Neural cell (in vitro differentiated cells): ENCODE measurements around the gene AQP6. TPM values are rescaled to one million over a fixed set of nuclear protein-coding genes. Genes with fewer than 3 reads are reported as not detected.

Experiments
- H2AFZ ChIP-seq: fragments of 200-600, 300-800 bp; sonication (generic), shearing (Covaris generic); 2 replicates; pipeline ENCODE4 v1.6.0; 2014; ENCODE audit warnings: low read depth, mild to moderate bottlenecking, antibody characterized with exemption, low read length, moderate library complexity
- H3F3A ChIP-seq: fragments of 200-600 bp; shearing (Covaris generic); 2 replicates; pipeline ENCODE4 v1.6.1; 2016; ENCODE audit warnings: mild to moderate bottlenecking, moderate library complexity, mixed read lengths, antibody characterized with exemption, low read length; ENCODE audit not compliant: insufficient read depth, poor library complexity, severe bottlenecking
- H3K27ac ChIP-seq: fragments of 200-600, 300-800 bp; sonication (generic), shearing (Covaris generic); 2 replicates; pipeline ENCODE4 v1.5.1; 2014; ENCODE audit warnings: mild to moderate bottlenecking, low read length, moderate library complexity
- H3K27me3 ChIP-seq: fragments of 300-800, 200-600 bp; sonication (generic), shearing (Covaris generic); 2 replicates; pipeline ENCODE4 v1.6.0; 2014; ENCODE audit warnings: mild to moderate bottlenecking, low read depth, low read length, moderate library complexity; ENCODE audit not compliant: insufficient read depth
- H3K36me3 ChIP-seq: fragments of 300-800, 200-600 bp; sonication (generic), shearing (Covaris generic); 2 replicates; pipeline ENCODE4 v1.5.1; 2014; ENCODE audit warnings: mild to moderate bottlenecking, antibody characterized with exemption, low read length, moderate library complexity; ENCODE audit not compliant: insufficient read depth
- H3K4me2 ChIP-seq: fragments of 300-800, 200-600 bp; sonication (generic), shearing (Covaris generic); 2 replicates; pipeline ENCODE4 v1.6.0; 2014; ENCODE audit warnings: mild to moderate bottlenecking, low read length
- H3K4me3 ChIP-seq: fragments of 300-800, 200-600 bp; sonication (generic), shearing (Covaris generic); 2 replicates; pipeline ENCODE4 v1.5.1; 2014; ENCODE audit warnings: mild to moderate bottlenecking, low read length, moderate library complexity
- H3K79me2 ChIP-seq: fragments of 200-600 bp; shearing (Covaris generic); replicated peaks from 2 replicates; pipeline ENCODE4 v1.6.0; 2014; ENCODE audit warnings: mild to moderate bottlenecking, low read length, moderate library complexity; ENCODE audit not compliant: insufficient read depth
- H3K9ac ChIP-seq: fragments of 300-800, 200-600 bp; sonication (generic), shearing (Covaris generic); 2 replicates; pipeline ENCODE4 v1.6.1; 2016; ENCODE audit warnings: mild to moderate bottlenecking, low read length, mixed read lengths
- H3K9me2 ChIP-seq: fragments of 200-600 bp; shearing (Covaris generic); 2 replicates; pipeline ENCODE4 v1.6.1; 2016; ENCODE audit warnings: mild to moderate bottlenecking, low read length, mixed read lengths; ENCODE audit not compliant: insufficient read depth
- H3K9me3 ChIP-seq: fragments of 200-600, 300-800 bp; sonication (generic), shearing (Covaris generic); 2 replicates; pipeline ENCODE4 v1.6.1; 2016; ENCODE audit warnings: mild to moderate bottlenecking, mixed run types, low read length, moderate library complexity, mixed read lengths
- H4K20me1 ChIP-seq: fragments of 200-600 bp; shearing (Covaris generic); 2 replicates; pipeline ENCODE4 v1.6.1; 2016; ENCODE audit warnings: mild to moderate bottlenecking, mixed run types; ENCODE audit not compliant: insufficient read depth
- EP300 ChIP-seq: fragments of 450-650 bp; conservative IDR thresholded peaks from 2 replicates; pipeline ENCODE4 v1.6.1; 2014; ENCODE audit warnings: antibody characterized with exemption, mild to moderate bottlenecking, moderate library complexity; ENCODE audit not compliant: poor library complexity, severe bottlenecking
- EZH2 ChIP-seq: fragments of 200-600, 300-800 bp; shearing (Covaris generic), sonication (generic); IDR thresholded peaks from 2 replicates; pipeline ENCODE4 v1.6.1; 2014; ENCODE audit warnings: antibody characterized with exemption, low read length, borderline replicate concordance, mild to moderate bottlenecking; ENCODE audit not compliant: insufficient read depth, poor library complexity, severe bottlenecking
- MXI1 ChIP-seq: fragments of 450-650 bp; conservative IDR thresholded peaks from 2 replicates; pipeline ENCODE4 v1.6.1; 2014; ENCODE audit warnings: antibody characterized with exemption, mild to moderate bottlenecking; ENCODE audit not compliant: poor library complexity, severe bottlenecking
- POLR2AphosphoS5 ChIP-seq: IDR thresholded peaks from 2 replicates; pipeline ENCODE4 v1.6.1; 2012
- RAD21 ChIP-seq: fragments of 450-650 bp; conservative IDR thresholded peaks from 2 replicates; pipeline ENCODE4 v1.6.1; 2014; ENCODE audit warnings: antibody characterized with exemption, mild to moderate bottlenecking, moderate library complexity
- SMC3 ChIP-seq: fragments of 450-650 bp; conservative IDR thresholded peaks from 2 replicates; pipeline ENCODE4 v1.6.1; 2014; ENCODE audit warnings: antibody characterized with exemption, mild to moderate bottlenecking, moderate library complexity; ENCODE audit not compliant: poor library complexity
- TAF1 ChIP-seq: IDR thresholded peaks from 2 replicates; pipeline ENCODE4 v1.6.1; 2012; ENCODE audit warnings: low read depth
- polyA plus RNA-seq: library from polyadenylated mRNA; depleted of rRNA; stranded (reverse); fragments of >200 nt; gene quantifications from 2 replicates; pipeline ENCODE4 v1.2.3, GENCODE V29; 2014
- TF ChIP-seq, protein P1 (sequence below): fragments of 450-650 bp; IDR thresholded peaks from 2 replicates; pipeline ENCODE4 v1.5.1; 2014; ENCODE audit warnings: antibody characterized with exemption, mild to moderate bottlenecking, moderate library complexity; ENCODE audit not compliant: poor library complexity, severe bottlenecking
- TF ChIP-seq, protein P2 (sequence below): IDR thresholded peaks from 2 replicates; pipeline ENCODE4 v1.6.1; 2012; ENCODE audit warnings: borderline replicate concordance

Gene AQP6
- polyA plus RNA-seq, 1 donor from 2014 or later = not detected

DNA sequence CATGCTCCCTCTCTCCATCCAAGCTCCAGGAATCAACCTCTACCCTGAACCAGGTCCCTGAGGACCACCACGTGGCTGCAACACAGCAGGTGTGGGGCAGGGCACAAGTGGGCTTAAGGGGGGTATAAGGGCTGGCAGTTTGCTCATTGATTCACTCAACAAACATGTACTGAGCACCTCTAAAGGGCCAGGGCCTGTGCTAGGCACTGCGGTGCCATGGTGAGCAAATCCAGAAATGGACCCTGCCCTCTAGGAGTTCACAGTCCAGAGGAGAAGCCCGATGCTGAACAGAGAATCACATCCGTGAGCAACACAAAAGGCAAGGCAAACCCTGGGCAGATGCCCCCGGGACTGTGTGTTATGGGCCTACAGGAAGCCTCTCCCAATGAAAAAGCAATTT lies 28.7 kb upstream of the AQP6 start:
- Histone ChIP-seq H4K20me1 (no peaks in the 10 kb centered on the region), H3K79me2 (no peaks in the 10 kb centered on the region), H3F3A (no peaks in the 10 kb centered on the region), H3K4me3 (no peak overlapping the region), H3K9ac (no peak overlapping the region), H3K27ac (no peak overlapping the region), H3K9me2 (no peaks in the 10 kb centered on the region), H3K36me3 (no peaks in the 10 kb centered on the region), H2AFZ (no peak overlapping the region), H3K27me3 (no peaks in the 10 kb centered on the region), H3K4me2 (no peak overlapping the region), H3K9me3 (no peaks in the 10 kb centered on the region)
- TF ChIP-seq, protein P1, sequence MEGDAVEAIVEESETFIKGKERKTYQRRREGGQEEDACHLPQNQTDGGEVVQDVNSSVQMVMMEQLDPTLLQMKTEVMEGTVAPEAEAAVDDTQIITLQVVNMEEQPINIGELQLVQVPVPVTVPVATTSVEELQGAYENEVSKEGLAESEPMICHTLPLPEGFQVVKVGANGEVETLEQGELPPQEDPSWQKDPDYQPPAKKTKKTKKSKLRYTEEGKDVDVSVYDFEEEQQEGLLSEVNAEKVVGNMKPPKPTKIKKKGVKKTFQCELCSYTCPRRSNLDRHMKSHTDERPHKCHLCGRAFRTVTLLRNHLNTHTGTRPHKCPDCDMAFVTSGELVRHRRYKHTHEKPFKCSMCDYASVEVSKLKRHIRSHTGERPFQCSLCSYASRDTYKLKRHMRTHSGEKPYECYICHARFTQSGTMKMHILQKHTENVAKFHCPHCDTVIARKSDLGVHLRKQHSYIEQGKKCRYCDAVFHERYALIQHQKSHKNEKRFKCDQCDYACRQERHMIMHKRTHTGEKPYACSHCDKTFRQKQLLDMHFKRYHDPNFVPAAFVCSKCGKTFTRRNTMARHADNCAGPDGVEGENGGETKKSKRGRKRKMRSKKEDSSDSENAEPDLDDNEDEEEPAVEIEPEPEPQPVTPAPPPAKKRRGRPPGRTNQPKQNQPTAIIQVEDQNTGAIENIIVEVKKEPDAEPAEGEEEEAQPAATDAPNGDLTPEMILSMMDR = no peak

- H3K27me3 ChIP-seq = no peaks in the 10 kb centered on the region
- H3K9ac ChIP-seq = no peak overlapping the region
- no peaks in the 10 kb centered on the region for H3K9me3 ChIP-seq
- no peak overlapping the region for H2AFZ ChIP-seq
- no peaks in the 10 kb centered on the region for H3K9me2 ChIP-seq
- H3K4me3 ChIP-seq = no peak overlapping the region
- TF ChIP-seq, protein P1 = no peak
- no peak for TF ChIP-seq EP300
- TF ChIP-seq, protein P2, sequence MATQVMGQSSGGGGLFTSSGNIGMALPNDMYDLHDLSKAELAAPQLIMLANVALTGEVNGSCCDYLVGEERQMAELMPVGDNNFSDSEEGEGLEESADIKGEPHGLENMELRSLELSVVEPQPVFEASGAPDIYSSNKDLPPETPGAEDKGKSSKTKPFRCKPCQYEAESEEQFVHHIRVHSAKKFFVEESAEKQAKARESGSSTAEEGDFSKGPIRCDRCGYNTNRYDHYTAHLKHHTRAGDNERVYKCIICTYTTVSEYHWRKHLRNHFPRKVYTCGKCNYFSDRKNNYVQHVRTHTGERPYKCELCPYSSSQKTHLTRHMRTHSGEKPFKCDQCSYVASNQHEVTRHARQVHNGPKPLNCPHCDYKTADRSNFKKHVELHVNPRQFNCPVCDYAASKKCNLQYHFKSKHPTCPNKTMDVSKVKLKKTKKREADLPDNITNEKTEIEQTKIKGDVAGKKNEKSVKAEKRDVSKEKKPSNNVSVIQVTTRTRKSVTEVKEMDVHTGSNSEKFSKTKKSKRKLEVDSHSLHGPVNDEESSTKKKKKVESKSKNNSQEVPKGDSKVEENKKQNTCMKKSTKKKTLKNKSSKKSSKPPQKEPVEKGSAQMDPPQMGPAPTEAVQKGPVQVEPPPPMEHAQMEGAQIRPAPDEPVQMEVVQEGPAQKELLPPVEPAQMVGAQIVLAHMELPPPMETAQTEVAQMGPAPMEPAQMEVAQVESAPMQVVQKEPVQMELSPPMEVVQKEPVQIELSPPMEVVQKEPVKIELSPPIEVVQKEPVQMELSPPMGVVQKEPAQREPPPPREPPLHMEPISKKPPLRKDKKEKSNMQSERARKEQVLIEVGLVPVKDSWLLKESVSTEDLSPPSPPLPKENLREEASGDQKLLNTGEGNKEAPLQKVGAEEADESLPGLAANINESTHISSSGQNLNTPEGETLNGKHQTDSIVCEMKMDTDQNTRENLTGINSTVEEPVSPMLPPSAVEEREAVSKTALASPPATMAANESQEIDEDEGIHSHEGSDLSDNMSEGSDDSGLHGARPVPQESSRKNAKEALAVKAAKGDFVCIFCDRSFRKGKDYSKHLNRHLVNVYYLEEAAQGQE = no peak
- no peak for TF ChIP-seq MXI1
- TF ChIP-seq EZH2 = no peak
- no peak for TF ChIP-seq SMC3
- no peak for TF ChIP-seq RAD21
- TF ChIP-seq TAF1 = no peak
- TF ChIP-seq POLR2AphosphoS5 = no peak
- H3K4me2 ChIP-seq = no peak overlapping the region
- H4K20me1 ChIP-seq = no peaks in the 10 kb centered on the region
- no peaks in the 10 kb centered on the region for H3K36me3 ChIP-seq
- H3F3A ChIP-seq = no peaks in the 10 kb centered on the region
- no peaks in the 10 kb centered on the region for H3K79me2 ChIP-seq
- no peak overlapping the region for H3K27ac ChIP-seq
Observed at GRCh38 chr12:49944718-49945117, 28.0 kb upstream of the AQP6 start.
